BLaER1 (cell line): ENCODE measurements around the gene EMILIN2.

Source experiments
- H3K27ac ChIP-seq: shearing (Covaris generic); formaldehyde crosslinking; 2 replicates; pipeline ENCODE4 v1.8.1; 2022
- H3K27me3 ChIP-seq: shearing (Covaris generic); formaldehyde crosslinking; 2 replicates; pipeline ENCODE4 v1.8.1; 2022
- H3K36me3 ChIP-seq: shearing (Covaris generic); formaldehyde crosslinking; 2 replicates; pipeline ENCODE4 v1.8.1; 2022
- H3K4me1 ChIP-seq: shearing (Covaris generic); formaldehyde crosslinking; 2 replicates; pipeline ENCODE4 v1.8.1; 2022
- H3K4me2 ChIP-seq: shearing (Covaris generic); formaldehyde crosslinking; 2 replicates; pipeline ENCODE4 v1.8.1; 2022
- H3K4me3 ChIP-seq: shearing (Covaris generic); formaldehyde crosslinking; 2 replicates; pipeline ENCODE4 v1.8.1; 2022
- H3K9ac ChIP-seq: shearing (Covaris generic); formaldehyde crosslinking; 2 replicates; pipeline ENCODE4 v1.8.1; 2022
- H3K9me3 ChIP-seq: shearing (Covaris generic); formaldehyde crosslinking; 2 replicates; pipeline ENCODE4 v1.8.1; 2022
- H4K20me1 ChIP-seq: shearing (Covaris generic); formaldehyde crosslinking; 2 replicates; pipeline ENCODE4 v1.8.1; 2022
- Cebpa-rat ChIP-seq: shearing (Covaris generic); IDR thresholded peaks from 2 replicates; pipeline ENCODE4 v1.8.1; 2022

The EMILIN2 gene

DNA sequence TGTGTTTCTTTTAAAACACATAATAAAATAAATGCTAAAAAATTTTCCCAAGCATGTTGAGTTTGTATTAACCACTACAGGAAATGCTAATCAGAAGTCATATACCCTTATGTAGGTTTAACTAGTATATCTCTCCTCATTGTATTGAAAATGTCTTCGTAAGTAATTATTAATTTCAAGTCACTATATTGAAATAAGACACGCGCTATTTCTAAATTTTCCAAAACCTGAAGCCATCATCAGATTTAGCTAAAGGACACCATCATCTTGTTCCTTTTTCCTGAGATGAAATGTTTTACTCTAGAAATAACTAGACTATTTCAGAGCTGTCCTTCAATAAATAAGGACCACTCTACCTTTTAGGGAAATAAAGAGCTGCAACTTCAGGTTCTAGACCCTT is 87.2 kb downstream of the EMILIN2 start:
- Histone ChIP-seq H3K4me1 (peaks cover 18% of the 10 kb centered on the region), H3K9me3 (no peaks in the 10 kb centered on the region), H3K36me3 (peaks cover 74% of the 10 kb centered on the region), H3K27ac (0 out of 2 replicates have a peak overlapping the region, but pooled peaks have one; percentile 62), H3K27me3 (no peaks in the 10 kb centered on the region), H3K4me3 (no peak overlapping the region), H3K9ac (no peak overlapping the region), H4K20me1 (no peaks in the 10 kb centered on the region), H3K4me2 (0 out of 2 replicates have a peak overlapping the region, but pooled peaks have one; percentile 43)
- no peak for TF ChIP-seq Cebpa-rat

DNA sequence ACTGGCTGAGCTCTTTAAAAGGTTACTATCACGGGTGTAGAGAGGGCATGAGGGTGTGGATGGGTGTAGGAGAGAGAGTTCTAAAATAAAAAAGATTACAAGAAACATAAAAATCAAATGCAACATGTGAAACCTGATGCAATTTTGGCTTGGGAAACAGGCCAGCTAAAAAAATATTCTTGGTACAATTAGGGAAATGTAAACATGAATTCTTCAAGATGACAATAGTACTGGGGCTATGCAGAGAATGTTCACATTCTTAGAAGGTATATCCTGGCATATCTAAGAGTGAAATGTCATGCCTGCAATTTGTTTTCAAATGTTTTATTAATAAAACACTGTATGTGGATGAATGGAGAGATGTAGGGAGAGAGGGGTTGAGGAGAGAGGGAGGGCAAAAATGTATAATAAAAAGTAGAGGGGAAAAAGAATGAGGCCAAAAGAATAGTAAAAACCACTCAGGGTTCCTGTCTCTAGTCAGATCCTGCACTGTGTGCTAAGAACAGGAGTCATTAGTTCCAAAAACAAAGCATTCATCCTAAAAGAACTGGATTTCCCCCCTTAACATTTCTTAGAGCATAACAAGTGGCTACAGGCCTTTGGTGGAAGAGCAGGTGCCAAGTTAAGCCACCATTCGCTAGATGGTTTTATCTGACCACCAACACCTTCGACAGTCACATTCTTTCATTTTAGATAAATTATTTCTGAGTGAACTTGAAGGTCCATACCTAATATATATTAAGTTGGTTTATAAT is 88.8 kb downstream of the EMILIN2 start:
- Histone ChIP-seq H3K27me3 (no peaks in the 10 kb centered on the region), H3K4me2 (no peak overlapping the region), H3K36me3 (peaks cover 70% of the 10 kb centered on the region), H3K27ac (no peak overlapping the region), H4K20me1 (no peaks in the 10 kb centered on the region), H3K4me1 (peaks cover 18% of the 10 kb centered on the region), H3K9me3 (no peaks in the 10 kb centered on the region), H3K9ac (no peak overlapping the region), H3K4me3 (no peak overlapping the region)
- no peak for TF ChIP-seq Cebpa-rat

GRCh38 chr18:2939317-2939716 is 92.5 kb downstream of the EMILIN2 start:
- Histone ChIP-seq H4K20me1 (no peaks in the 10 kb centered on the region), H3K4me2 (no peak overlapping the region), H3K27me3 (no peaks in the 10 kb centered on the region), H3K27ac (no peak overlapping the region), H3K9ac (no peak overlapping the region), H3K4me3 (no peak overlapping the region), H3K4me1 (no peaks in the 10 kb centered on the region), H3K9me3 (no peaks in the 10 kb centered on the region), H3K36me3 (peaks cover 64% of the 10 kb centered on the region)
- no peak for TF ChIP-seq Cebpa-rat

DNA sequence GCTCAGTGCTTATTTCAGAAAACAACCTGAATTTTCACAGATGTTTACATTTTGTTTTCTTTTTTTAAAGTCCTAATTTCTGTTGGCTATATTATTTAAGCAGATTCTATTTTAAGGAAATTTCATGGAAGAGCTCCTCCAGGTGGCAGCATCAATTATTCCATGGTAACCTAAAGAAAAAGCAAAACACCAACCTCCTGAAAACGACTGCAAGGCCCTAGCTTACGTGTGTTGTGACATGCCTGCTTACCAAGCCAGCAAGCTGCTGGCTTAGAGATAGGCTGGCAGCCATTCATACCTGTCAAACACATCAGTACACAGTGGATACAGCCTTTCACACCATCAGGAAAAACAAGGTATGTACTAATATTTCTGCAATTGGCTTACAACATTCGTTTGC is 101.2 kb downstream of the EMILIN2 start:
- Histone ChIP-seq H3K4me2 (no peak overlapping the region), H3K27ac (no peak overlapping the region), H3K4me1 (peaks cover 4% of the 10 kb centered on the region; the same call in 1 of the 2 replicates), H4K20me1 (no peaks in the 10 kb centered on the region), H3K27me3 (no peaks in the 10 kb centered on the region), H3K36me3 (peaks cover 64% of the 10 kb centered on the region), H3K4me3 (no peak overlapping the region), H3K9me3 (no peaks in the 10 kb centered on the region), H3K9ac (no peak overlapping the region)
- TF ChIP-seq Cebpa-rat = no peak

DNA sequence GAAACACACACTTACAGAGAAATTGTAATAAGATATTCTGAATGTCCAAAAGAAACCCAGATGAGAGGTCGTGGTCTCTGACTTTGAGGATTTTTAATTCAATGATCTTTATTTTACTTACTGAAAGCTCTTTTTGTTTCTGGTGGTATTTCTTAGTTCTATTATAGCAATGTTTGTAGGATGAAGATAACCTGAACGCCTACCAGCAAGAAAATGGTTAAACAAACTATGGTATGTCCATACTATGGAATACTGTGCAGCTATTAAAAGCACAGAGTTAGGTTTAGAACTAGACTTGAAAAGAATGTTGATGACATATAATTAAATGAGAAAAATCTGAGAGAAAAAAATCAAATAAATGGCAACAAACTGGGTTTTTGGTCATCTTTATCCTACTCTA is 105.8 kb downstream of the EMILIN2 start:
- H3K27me3 ChIP-seq = no peaks in the 10 kb centered on the region
- peaks cover 20% of the 10 kb centered on the region for H3K4me1 ChIP-seq
- no peaks in the 10 kb centered on the region for H4K20me1 ChIP-seq
- no peak overlapping the region for H3K4me2 ChIP-seq
- H3K27ac ChIP-seq = no peak overlapping the region
- peaks cover 78% of the 10 kb centered on the region for H3K36me3 ChIP-seq
- no peak overlapping the region for H3K4me3 ChIP-seq
- H3K9ac ChIP-seq = no peak overlapping the region
- H3K9me3 ChIP-seq = no peaks in the 10 kb centered on the region
- TF ChIP-seq Cebpa-rat = no peak

- H3K4me2 ChIP-seq = no peak overlapping the region
- TF ChIP-seq Cebpa-rat = no peak
- peaks cover 68% of the 10 kb centered on the region for H3K36me3 ChIP-seq
- H4K20me1 ChIP-seq = no peaks in the 10 kb centered on the region
- H3K4me1 ChIP-seq = peaks cover 31% of the 10 kb centered on the region
- H3K9me3 ChIP-seq = no peaks in the 10 kb centered on the region
- H3K9ac ChIP-seq = no peak overlapping the region
- no peaks in the 10 kb centered on the region for H3K27me3 ChIP-seq
- no peak overlapping the region for H3K4me3 ChIP-seq
- no peak overlapping the region for H3K27ac ChIP-seq
These were observed 107.3 kb downstream of the EMILIN2 start for GRCh38 chr18:2953935-2954653.

DNA sequence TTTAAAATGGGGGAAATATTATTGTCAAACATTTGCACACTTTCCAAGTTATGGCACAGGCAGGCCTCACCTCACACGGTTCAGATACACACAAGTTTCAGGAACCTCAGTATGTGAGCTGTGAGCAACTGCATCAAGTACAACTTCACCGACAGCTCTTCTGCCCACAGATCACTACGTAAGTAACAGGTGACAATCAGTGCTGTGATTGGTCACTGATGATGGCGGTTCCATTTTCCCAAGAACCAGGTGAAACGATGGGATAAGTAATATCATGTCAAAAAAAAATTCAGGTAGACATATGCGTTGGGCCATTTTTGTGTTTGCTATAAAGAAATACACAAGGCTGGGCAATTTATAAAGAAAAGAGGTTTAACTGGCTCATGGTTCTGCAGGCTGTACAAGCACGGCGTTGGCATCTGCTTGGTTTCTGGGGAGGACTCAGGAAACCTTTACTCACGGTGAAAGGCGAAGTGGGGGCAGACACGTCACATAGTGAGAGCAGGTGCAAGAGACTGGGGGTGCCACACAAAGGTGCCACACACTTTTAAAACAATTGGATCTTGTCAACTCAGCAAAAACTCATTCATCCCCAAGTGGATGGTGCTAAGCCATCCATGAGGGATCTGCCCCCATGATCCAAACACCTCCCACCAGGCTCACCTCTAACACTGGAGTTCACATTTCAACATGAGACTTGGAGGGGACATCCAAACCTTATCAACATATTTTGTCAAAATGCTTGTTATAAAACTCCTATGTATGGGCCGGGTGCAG is 108.3 kb downstream of the EMILIN2 start:
- no peaks in the 10 kb centered on the region for H4K20me1 ChIP-seq
- TF ChIP-seq Cebpa-rat = no peak
- H3K9ac ChIP-seq = no peak overlapping the region
- no peaks in the 10 kb centered on the region for H3K9me3 ChIP-seq
- H3K4me3 ChIP-seq = no peak overlapping the region
- H3K27me3 ChIP-seq = no peaks in the 10 kb centered on the region
- H3K4me1 ChIP-seq = peaks cover 40% of the 10 kb centered on the region
- H3K27ac ChIP-seq = no peak overlapping the region
- H3K36me3 ChIP-seq = peaks cover 63% of the 10 kb centered on the region
- no peak overlapping the region for H3K4me2 ChIP-seq

GRCh38 chr18:2956056-2956455 is 109.2 kb downstream of the EMILIN2 start:
- Histone ChIP-seq H3K36me3 (peaks cover 54% of the 10 kb centered on the region), H3K27me3 (no peaks in the 10 kb centered on the region), H3K4me2 (no peak overlapping the region), H3K4me1 (peaks cover 50% of the 10 kb centered on the region), H3K9me3 (no peaks in the 10 kb centered on the region), H3K9ac (no peak overlapping the region), H3K27ac (no peak overlapping the region), H4K20me1 (no peaks in the 10 kb centered on the region; the same call in 1 of the 2 replicates), H3K4me3 (no peak overlapping the region)
- TF ChIP-seq Cebpa-rat = no peak

- Histone ChIP-seq H3K4me2 (peak overlapping the region; percentile 68), H3K27me3 (no peaks in the 10 kb centered on the region), H3K4me3 (no peak overlapping the region), H3K4me1 (peaks cover 78% of the 10 kb centered on the region), H3K27ac (peak overlapping the region; percentile 64), H4K20me1 (no peaks in the 10 kb centered on the region; the same call in 1 of the 2 replicates), H3K9ac (peak overlapping the region; percentile 16; the same call in 1 of the 2 replicates), H3K9me3 (no peaks in the 10 kb centered on the region), H3K36me3 (peaks cover 25% of the 10 kb centered on the region)
- no peak for TF ChIP-seq Cebpa-rat
These were observed 112.1 kb downstream of the EMILIN2 start for GRCh38 chr18:2958819-2959298.
